ENCODE data around the gene CASK. TPM values are rescaled to one million over a fixed set of nuclear protein-coding genes. Genes with fewer than 3 reads are reported as not detected.

The CASK gene
- total and polyA plus RNA-seq, 2 of the 13 experiments (the other 11 are each of a cell fraction or from before 2014, with no cell fraction given), result 14.5 to 16.0 TPM

- TF ChIP-seq SYNCRIP (IDR thresholded peaks at IDR 0.05; ENCODE audit: insufficient read depth, low read depth, low read length) (no peak), BCL6 (CRISPR knock-in tag; IDR thresholded peaks at IDR 0.05) (no peak), JUN (CRISPR knock-in tag; IDR thresholded peaks at IDR 0.05) (no peak), RBM39 (IDR thresholded peaks at IDR 0.05; ENCODE audit: low read depth, low read length, poor library complexity, severe bottlenecking) (no peak), GABPA (IDR thresholded peaks at IDR 0.05; ENCODE audit: low read depth, low read length) (no peak), GABPA (CRISPR knock-in tag; IDR thresholded peaks at IDR 0.05; ENCODE audit: low read depth) (no peak), ZMYM4 (CRISPR knock-in tag; IDR thresholded peaks at IDR 0.05) (no peak), PCBP2 (optimal IDR thresholded peaks at IDR 0.05; ENCODE audit: low read depth, low read length, poor library complexity, severe bottlenecking) (no peak), ELF1 (CRISPR knock-in tag; IDR thresholded peaks at IDR 0.05) (no peak), SUZ12 (IDR thresholded peaks at IDR 0.05; ENCODE audit: low read depth, low read length) (no peak), RXRB (CRISPR knock-in tag; IDR thresholded peaks at IDR 0.05; ENCODE audit: borderline replicate concordance) (no peak), REL (CRISPR knock-in tag; conservative IDR thresholded peaks at IDR 0.05) (no peak), ZNF513 (CRISPR knock-in tag; conservative IDR thresholded peaks at IDR 0.05) (no peak), HNRNPK (IDR thresholded peaks at IDR 0.05; ENCODE audit: low read depth, low read length, poor library complexity, severe bottlenecking) (no peak), ZNF790 (CRISPR knock-in tag; IDR thresholded peaks at IDR 0.05; ENCODE audit: borderline replicate concordance) (no peak), PPARG (CRISPR knock-in tag; conservative IDR thresholded peaks at IDR 0.05) (0 out of 2 replicates have a peak, but pooled peaks have one; percentile 32), KAT8 (CRISPR knock-in tag; IDR thresholded peaks at IDR 0.05) (no peak), EHMT2 (IDR thresholded peaks at IDR 0.05; ENCODE audit: borderline replicate concordance, low read depth, low read length) (no peak; the same call in 1 of the 2 replicates), ISL2 (CRISPR knock-in tag; IDR thresholded peaks at IDR 0.05) (0 out of 2 replicates have a peak, but pooled peaks have one; percentile 17), GMEB1 (CRISPR knock-in tag; IDR thresholded peaks at IDR 0.05; ENCODE audit: borderline replicate concordance) (no peak), SALL2 (CRISPR knock-in tag; IDR thresholded peaks at IDR 0.05) (no peak), ZNF451 (CRISPR knock-in tag; IDR thresholded peaks at IDR 0.05) (no peak), BCLAF1 (IDR thresholded peaks at IDR 0.05) (no peak), REPIN1 (CRISPR knock-in tag; IDR thresholded peaks at IDR 0.05; ENCODE audit: borderline replicate concordance, low read depth) (no peak), ELF3 (CRISPR knock-in tag; IDR thresholded peaks at IDR 0.05) (peak; percentile 43; the same call in 1 of the 2 replicates), MLLT10 (CRISPR knock-in tag; IDR thresholded peaks at IDR 0.05) (no peak), ZNF468 (CRISPR knock-in tag; IDR thresholded peaks at IDR 0.05) (no peak), PHB2 (IDR thresholded peaks at IDR 0.05; ENCODE audit: partially characterized antibody) (no peak)
Measured at GRCh38 chrX:41870719-41871151, 52.6 kb downstream of the CASK start (continued).

All from HepG2 (cell line).